Neural cell (in vitro differentiated cells): ENCODE measurements around the gene HPRT1. TPM values are rescaled to one million over a fixed set of nuclear protein-coding genes. Genes with fewer than 3 reads are reported as not detected.

Experiments used
- H2AFZ ChIP-seq: fragments of 200-600, 300-800 bp; sonication (generic), shearing (Covaris generic); 2 replicates; pipeline ENCODE4 v1.6.0; 2014; ENCODE audit warnings: low read depth, mild to moderate bottlenecking, antibody characterized with exemption, low read length, moderate library complexity
- H3F3A ChIP-seq: fragments of 200-600 bp; shearing (Covaris generic); 2 replicates; pipeline ENCODE4 v1.6.1; 2016; ENCODE audit warnings: mild to moderate bottlenecking, moderate library complexity, mixed read lengths, antibody characterized with exemption, low read length; ENCODE audit not compliant: insufficient read depth, poor library complexity, severe bottlenecking
- H3K27ac ChIP-seq: fragments of 200-600, 300-800 bp; sonication (generic), shearing (Covaris generic); 2 replicates; pipeline ENCODE4 v1.5.1; 2014; ENCODE audit warnings: mild to moderate bottlenecking, low read length, moderate library complexity
- H3K27me3 ChIP-seq: fragments of 300-800, 200-600 bp; sonication (generic), shearing (Covaris generic); 2 replicates; pipeline ENCODE4 v1.6.0; 2014; ENCODE audit warnings: mild to moderate bottlenecking, low read depth, low read length, moderate library complexity; ENCODE audit not compliant: insufficient read depth
- H3K36me3 ChIP-seq: fragments of 300-800, 200-600 bp; sonication (generic), shearing (Covaris generic); 2 replicates; pipeline ENCODE4 v1.5.1; 2014; ENCODE audit warnings: mild to moderate bottlenecking, antibody characterized with exemption, low read length, moderate library complexity; ENCODE audit not compliant: insufficient read depth
- H3K4me2 ChIP-seq: fragments of 300-800, 200-600 bp; sonication (generic), shearing (Covaris generic); 2 replicates; pipeline ENCODE4 v1.6.0; 2014; ENCODE audit warnings: mild to moderate bottlenecking, low read length
- H3K4me3 ChIP-seq: fragments of 300-800, 200-600 bp; sonication (generic), shearing (Covaris generic); 2 replicates; pipeline ENCODE4 v1.5.1; 2014; ENCODE audit warnings: mild to moderate bottlenecking, low read length, moderate library complexity
- H3K79me2 ChIP-seq: fragments of 200-600 bp; shearing (Covaris generic); replicated peaks from 2 replicates; pipeline ENCODE4 v1.6.0; 2014; ENCODE audit warnings: mild to moderate bottlenecking, low read length, moderate library complexity; ENCODE audit not compliant: insufficient read depth
- H3K9ac ChIP-seq: fragments of 300-800, 200-600 bp; sonication (generic), shearing (Covaris generic); 2 replicates; pipeline ENCODE4 v1.6.1; 2016; ENCODE audit warnings: mild to moderate bottlenecking, low read length, mixed read lengths
- H3K9me2 ChIP-seq: fragments of 200-600 bp; shearing (Covaris generic); 2 replicates; pipeline ENCODE4 v1.6.1; 2016; ENCODE audit warnings: mild to moderate bottlenecking, low read length, mixed read lengths; ENCODE audit not compliant: insufficient read depth
- H3K9me3 ChIP-seq: fragments of 200-600, 300-800 bp; sonication (generic), shearing (Covaris generic); 2 replicates; pipeline ENCODE4 v1.6.1; 2016; ENCODE audit warnings: mild to moderate bottlenecking, mixed run types, low read length, moderate library complexity, mixed read lengths
- H4K20me1 ChIP-seq: fragments of 200-600 bp; shearing (Covaris generic); 2 replicates; pipeline ENCODE4 v1.6.1; 2016; ENCODE audit warnings: mild to moderate bottlenecking, mixed run types; ENCODE audit not compliant: insufficient read depth
- CTCF ChIP-seq: fragments of 450-650 bp; IDR thresholded peaks from 2 replicates; pipeline ENCODE4 v1.5.1; 2014; ENCODE audit warnings: antibody characterized with exemption, mild to moderate bottlenecking, moderate library complexity; ENCODE audit not compliant: poor library complexity, severe bottlenecking
- EP300 ChIP-seq: fragments of 450-650 bp; conservative IDR thresholded peaks from 2 replicates; pipeline ENCODE4 v1.6.1; 2014; ENCODE audit warnings: antibody characterized with exemption, mild to moderate bottlenecking, moderate library complexity; ENCODE audit not compliant: poor library complexity, severe bottlenecking
- EZH2 ChIP-seq: fragments of 200-600, 300-800 bp; shearing (Covaris generic), sonication (generic); IDR thresholded peaks from 2 replicates; pipeline ENCODE4 v1.6.1; 2014; ENCODE audit warnings: antibody characterized with exemption, low read length, borderline replicate concordance, mild to moderate bottlenecking; ENCODE audit not compliant: insufficient read depth, poor library complexity, severe bottlenecking
- MXI1 ChIP-seq: fragments of 450-650 bp; conservative IDR thresholded peaks from 2 replicates; pipeline ENCODE4 v1.6.1; 2014; ENCODE audit warnings: antibody characterized with exemption, mild to moderate bottlenecking; ENCODE audit not compliant: poor library complexity, severe bottlenecking
- POLR2AphosphoS5 ChIP-seq: IDR thresholded peaks from 2 replicates; pipeline ENCODE4 v1.6.1; 2012
- RAD21 ChIP-seq: fragments of 450-650 bp; conservative IDR thresholded peaks from 2 replicates; pipeline ENCODE4 v1.6.1; 2014; ENCODE audit warnings: antibody characterized with exemption, mild to moderate bottlenecking, moderate library complexity
- REST ChIP-seq: IDR thresholded peaks from 2 replicates; pipeline ENCODE4 v1.6.1; 2012; ENCODE audit warnings: borderline replicate concordance
- SMC3 ChIP-seq: fragments of 450-650 bp; conservative IDR thresholded peaks from 2 replicates; pipeline ENCODE4 v1.6.1; 2014; ENCODE audit warnings: antibody characterized with exemption, mild to moderate bottlenecking, moderate library complexity; ENCODE audit not compliant: poor library complexity
- TAF1 ChIP-seq: IDR thresholded peaks from 2 replicates; pipeline ENCODE4 v1.6.1; 2012; ENCODE audit warnings: low read depth
- polyA plus RNA-seq: library from polyadenylated mRNA; depleted of rRNA; stranded (reverse); fragments of >200 nt; gene quantifications from 2 replicates; pipeline ENCODE4 v1.2.3, GENCODE V29; 2014

The HPRT1 gene
- polyA plus RNA-seq, 1 donor from 2014 or later: 10.1 TPM

GRCh38 chrX:134443020-134443419, 16.9 kb upstream of the HPRT1 start:
- Histone ChIP-seq H3K27ac (no peak overlapping the region), H3K9ac (no peak overlapping the region), H3K4me2 (no peak overlapping the region), H3K9me2 (no peaks in the 10 kb centered on the region), H3K36me3 (no peaks in the 10 kb centered on the region), H4K20me1 (no peaks in the 10 kb centered on the region), H3K9me3 (no peaks in the 10 kb centered on the region), H2AFZ (no peak overlapping the region), H3K4me3 (no peak overlapping the region), H3K79me2 (no peaks in the 10 kb centered on the region), H3K27me3 (no peaks in the 10 kb centered on the region), H3F3A (no peaks in the 10 kb centered on the region)
- TF ChIP-seq EZH2: no peak
- no peak for TF ChIP-seq POLR2AphosphoS5
- TF ChIP-seq CTCF: no peak
- TF ChIP-seq REST: no peak
- no peak for TF ChIP-seq MXI1
- no peak for TF ChIP-seq EP300

- TF ChIP-seq TAF1: no peak
- no peak for TF ChIP-seq EZH2
- no peak for TF ChIP-seq CTCF
- TF ChIP-seq REST: no peak
- TF ChIP-seq EP300: no peak
- TF ChIP-seq POLR2AphosphoS5: no peak
- no peak for TF ChIP-seq SMC3
- no peak for TF ChIP-seq RAD21
- no peak for TF ChIP-seq MXI1
- H3K27ac ChIP-seq: no peak overlapping the region
These were observed 16.5 kb upstream of the HPRT1 start for GRCh38 chrX:134443461-134443860.

More at GRCh38 chrX:134443461-134443860, 16.5 kb upstream of the HPRT1 start:
- no peaks in the 10 kb centered on the region for H3K36me3 ChIP-seq
- H3K4me3 ChIP-seq: no peak overlapping the region
- H2AFZ ChIP-seq: no peak overlapping the region
- H3F3A ChIP-seq: no peaks in the 10 kb centered on the region
- H4K20me1 ChIP-seq: no peaks in the 10 kb centered on the region
- no peaks in the 10 kb centered on the region for H3K79me2 ChIP-seq
- no peaks in the 10 kb centered on the region for H3K9me2 ChIP-seq
- H3K9me3 ChIP-seq: no peaks in the 10 kb centered on the region
- no peak overlapping the region for H3K4me2 ChIP-seq
- no peaks in the 10 kb centered on the region for H3K27me3 ChIP-seq
- no peak overlapping the region for H3K9ac ChIP-seq
